ENCODE measurements around the gene NPR3.

GRCh38 chr5:32770444-32770843 lies 59.3 kb downstream of the NPR3 start:
- TF ChIP-seq CTCF (conservative IDR thresholded peaks at IDR 0.05 in 1 of 2, IDR thresholded peaks at IDR 0.05 in 1 of 2; ENCODE audit: low read depth in 1 of 2, low read length in 2 of 2) (no peak), EZH2 (IDR thresholded peaks at IDR 0.05; ENCODE audit: low read length, missing control alignments) (no peak)

Data from fibroblast of lung (primary cell).